ENCODE data around the gene MTARC2. TPM values are rescaled to one million over a fixed set of nuclear protein-coding genes. Genes with fewer than 3 reads are reported as not detected.
A peak's percentile ranks its signal among the peaks of the same experiment; 100 is the strongest.

The MTARC2 gene
- total and polyA plus RNA-seq, 2 of the 4 experiments (the other 2 are of a cell fraction): 0.36 to 2.6 TPM

DNA sequence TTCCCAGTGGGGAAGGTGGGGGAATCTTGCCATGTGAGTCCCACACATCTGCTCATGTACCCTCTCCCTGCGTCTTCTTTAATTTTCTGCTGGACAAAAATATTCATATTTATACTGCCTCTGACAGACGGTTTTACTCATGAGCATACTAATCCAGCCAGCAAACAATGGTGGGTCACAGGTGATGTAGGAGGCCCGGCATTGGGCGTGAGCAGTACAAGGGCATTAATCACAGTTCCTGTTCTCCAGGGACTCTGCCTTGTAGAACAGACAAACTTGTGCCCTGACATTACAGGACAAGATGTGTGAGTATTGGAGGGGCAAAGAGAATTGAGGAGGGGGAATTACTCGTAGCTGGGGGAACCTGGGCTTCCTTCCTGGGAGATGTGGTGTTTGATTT lies 63.6 kb downstream of the MTARC2 start:
- Histone ChIP-seq H2BK120ac (ENCODE audit: low read depth, low read length) (no peak overlapping the region), H4K5ac (ENCODE audit: low read depth, low read length) (no peak overlapping the region), H2AFZ (replicated peaks; ENCODE audit: low read length, poor library complexity) (no peak overlapping the region), H4K20me1 (ENCODE audit: insufficient read depth, low read length) (no peaks in the 10 kb centered on the region), H3K4me2 (ENCODE audit: low read depth, low read length) (no peak overlapping the region), H2AK9ac (replicated peaks; ENCODE audit: low read depth, low read length, poor library complexity) (no peak overlapping the region), H3K4me3 (ENCODE audit: insufficient read depth, low read depth, low read length) (no peak overlapping the region), H2BK5ac (ENCODE audit: low read depth, low read length, poor library complexity, severe bottlenecking) (no peak overlapping the region), H2BK20ac (ENCODE audit: low read depth, low read length) (no peak overlapping the region), H3K36me3 (ENCODE audit: control insufficient read depth, insufficient read depth, low read length) (no peaks in the 10 kb centered on the region), H3K27me3 (ENCODE audit: control insufficient read depth, insufficient read depth, low read length) (peaks cover 14% of the 10 kb centered on the region), H4K8ac (ENCODE audit: low read depth in 2 of 2, low read length in 2 of 2) (no peak overlapping the region), H3K79me1 (ENCODE audit: low read depth in 1 of 2, low read length in 2 of 2) (no peaks in the 10 kb centered on the region), H2BK15ac (ENCODE audit: low read depth, low read length) (no peak overlapping the region), H3K23ac (ENCODE audit: low read depth, low read length) (no peak overlapping the region), H3K4me1 (ENCODE audit: control insufficient read depth, insufficient read depth, low read length) (peaks cover 1% of the 10 kb centered on the region; the same call in 1 of the 2 replicates), H3K9ac (ENCODE audit: low read depth, low read length) (no peak overlapping the region), H4K91ac (ENCODE audit: insufficient read depth, low read depth, low read length) (no peak overlapping the region), H3K18ac (ENCODE audit: low read depth, low read length) (no peak overlapping the region), H3K4ac (ENCODE audit: low read depth, low read length) (no peak overlapping the region), H3K14ac (replicated peaks; ENCODE audit: low read depth, low read length) (no peak overlapping the region), H3K9me3 (ENCODE audit: control insufficient read depth, insufficient read depth, low read length) (peaks cover 2% of the 10 kb centered on the region; the same call in 1 of the 2 replicates), H3K27ac (ENCODE audit: insufficient read depth, low read length) (no peak overlapping the region), H3K56ac (ENCODE audit: extremely low read depth, insufficient read depth, low read length) (no peak overlapping the region), H2AK5ac (ENCODE audit: low read depth, low read length) (peak overlapping the region; percentile 14; the same call in 1 of the 2 replicates), H3K9me1 (ENCODE audit: insufficient read depth, low read length) (no peaks in the 10 kb centered on the region)
- dilution Hi-C loops (cut with HindIII; ENCODE audit: low sequenced_read_pairs, unreplicated experiment) (no loop called here), intact Hi-C loops (cut with micrococcal nuclease) (loop anchor here (10.0 kb wide), 2 partner anchors 153 to 913 kb away; no protein-coding TSS in a partner anchor), in situ Hi-C loops (cut with MboI; ENCODE audit: low sequenced_read_pairs) (loop anchor here (10.0 kb wide), 1 partner anchor 623 kb away; no protein-coding TSS in a partner anchor)
- TF ChIP-seq NFE2L2 (IDR thresholded peaks at IDR 0.05; ENCODE audit: low read depth, low read length) (no peak), RFX5 (IDR thresholded peaks at IDR 0.05; ENCODE audit: low read depth, low read length) (no peak), POLR2A (IDR thresholded peaks at IDR 0.05; ENCODE audit: low read depth, low read length) (no peak), RAD21 (IDR thresholded peaks at IDR 0.05; ENCODE audit: low read length) (no peak), RCOR1 (IDR thresholded peaks at IDR 0.05; ENCODE audit: insufficient replicate concordance, low read length) (no peak), MAFK (IDR thresholded peaks at IDR 0.05; ENCODE audit: low read depth, low read length) (no peak), MAZ (IDR thresholded peaks at IDR 0.05; ENCODE audit: borderline replicate concordance, low read depth, low read length) (no peak), CEBPB (IDR thresholded peaks at IDR 0.05; ENCODE audit: low read depth, low read length) (no peak), MXI1 (IDR thresholded peaks at IDR 0.05; ENCODE audit: borderline replicate concordance, low read depth, low read length) (no peak), FOS (IDR thresholded peaks at IDR 0.05; ENCODE audit: low read depth, low read length) (no peak), BHLHE40 (IDR thresholded peaks at IDR 0.05; ENCODE audit: low read depth, low read length) (no peak), CHD1 (IDR thresholded peaks at IDR 0.05; ENCODE audit: low read depth, low read length) (no peak), SMC3 (IDR thresholded peaks at IDR 0.05; ENCODE audit: low read depth, low read length) (no peak)
- TF ChIP-seq, protein P1, sequence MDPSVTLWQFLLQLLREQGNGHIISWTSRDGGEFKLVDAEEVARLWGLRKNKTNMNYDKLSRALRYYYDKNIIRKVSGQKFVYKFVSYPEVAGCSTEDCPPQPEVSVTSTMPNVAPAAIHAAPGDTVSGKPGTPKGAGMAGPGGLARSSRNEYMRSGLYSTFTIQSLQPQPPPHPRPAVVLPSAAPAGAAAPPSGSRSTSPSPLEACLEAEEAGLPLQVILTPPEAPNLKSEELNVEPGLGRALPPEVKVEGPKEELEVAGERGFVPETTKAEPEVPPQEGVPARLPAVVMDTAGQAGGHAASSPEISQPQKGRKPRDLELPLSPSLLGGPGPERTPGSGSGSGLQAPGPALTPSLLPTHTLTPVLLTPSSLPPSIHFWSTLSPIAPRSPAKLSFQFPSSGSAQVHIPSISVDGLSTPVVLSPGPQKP (IDR thresholded peaks at IDR 0.05; ENCODE audit: borderline replicate concordance, low read depth, low read length): no peak
- TF ChIP-seq, protein P2, sequence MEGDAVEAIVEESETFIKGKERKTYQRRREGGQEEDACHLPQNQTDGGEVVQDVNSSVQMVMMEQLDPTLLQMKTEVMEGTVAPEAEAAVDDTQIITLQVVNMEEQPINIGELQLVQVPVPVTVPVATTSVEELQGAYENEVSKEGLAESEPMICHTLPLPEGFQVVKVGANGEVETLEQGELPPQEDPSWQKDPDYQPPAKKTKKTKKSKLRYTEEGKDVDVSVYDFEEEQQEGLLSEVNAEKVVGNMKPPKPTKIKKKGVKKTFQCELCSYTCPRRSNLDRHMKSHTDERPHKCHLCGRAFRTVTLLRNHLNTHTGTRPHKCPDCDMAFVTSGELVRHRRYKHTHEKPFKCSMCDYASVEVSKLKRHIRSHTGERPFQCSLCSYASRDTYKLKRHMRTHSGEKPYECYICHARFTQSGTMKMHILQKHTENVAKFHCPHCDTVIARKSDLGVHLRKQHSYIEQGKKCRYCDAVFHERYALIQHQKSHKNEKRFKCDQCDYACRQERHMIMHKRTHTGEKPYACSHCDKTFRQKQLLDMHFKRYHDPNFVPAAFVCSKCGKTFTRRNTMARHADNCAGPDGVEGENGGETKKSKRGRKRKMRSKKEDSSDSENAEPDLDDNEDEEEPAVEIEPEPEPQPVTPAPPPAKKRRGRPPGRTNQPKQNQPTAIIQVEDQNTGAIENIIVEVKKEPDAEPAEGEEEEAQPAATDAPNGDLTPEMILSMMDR (conservative IDR thresholded peaks at IDR 0.05; ENCODE audit: low read depth, low read length): no peak
- TF ChIP-seq, protein P3, sequence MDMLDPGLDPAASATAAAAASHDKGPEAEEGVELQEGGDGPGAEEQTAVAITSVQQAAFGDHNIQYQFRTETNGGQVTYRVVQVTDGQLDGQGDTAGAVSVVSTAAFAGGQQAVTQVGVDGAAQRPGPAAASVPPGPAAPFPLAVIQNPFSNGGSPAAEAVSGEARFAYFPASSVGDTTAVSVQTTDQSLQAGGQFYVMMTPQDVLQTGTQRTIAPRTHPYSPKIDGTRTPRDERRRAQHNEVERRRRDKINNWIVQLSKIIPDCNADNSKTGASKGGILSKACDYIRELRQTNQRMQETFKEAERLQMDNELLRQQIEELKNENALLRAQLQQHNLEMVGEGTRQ (IDR thresholded peaks at IDR 0.05; ENCODE audit: low read depth, low read length): no peak
- WGBS, 2 experiments (ENCODE audit: extremely low coverage in 2 of 2, insufficient read length in 1 of 2): no CpG with 5 or more reads among the region's 5 CpGs
- ChIA-PET CTCF (no interaction called here), POLR2A (ENCODE audit: unreplicated experiment) (no interaction called here)
- DNase-seq (no peak), ATAC-seq (ENCODE audit: low read depth) (no peak)
- no TSS peak for BruUV-seq (replicated peaks)
